H9 (cell line): ENCODE data around the gene IFITM1. TPM values are rescaled to one million over a fixed set of nuclear protein-coding genes. Genes with fewer than 3 reads are reported as not detected.

Source experiments
- DNase-seq: peaks from one replicate; pipeline ENCODE4 v3.0.0-alpha.2; 2017
- H2AFZ ChIP-seq: one replicate; pipeline ENCODE4 v1.6.1; 2013; ENCODE audit warnings: mild to moderate bottlenecking, low read length, control low read depth, moderate library complexity
- H2AK5ac ChIP-seq: 2 replicates; pipeline ENCODE4 v1.6.1; 2013; ENCODE audit warnings: low read length, control low read depth, mixed read lengths; ENCODE audit not compliant: insufficient read length
- H2BK120ac ChIP-seq: one replicate; pipeline ENCODE4 v1.6.1; 2013; ENCODE audit warnings: low read depth, mild to moderate bottlenecking, low read length, control low read depth, inconsistent platforms; ENCODE audit not compliant: poor library complexity, severe bottlenecking
- H2BK12ac ChIP-seq: 2 replicates; pipeline ENCODE4 v1.6.1; 2013; ENCODE audit warnings: low read length, control low read depth, mixed read lengths, low read depth; ENCODE audit not compliant: insufficient read length
- H2BK15ac ChIP-seq: 2 replicates; pipeline ENCODE4 v1.6.1; 2013; ENCODE audit warnings: low read depth, low read length, control low read depth
- H2BK20ac ChIP-seq: one replicate; pipeline ENCODE4 v1.6.1; 2013; ENCODE audit warnings: low read depth, mild to moderate bottlenecking, low read length, control low read depth, inconsistent platforms; ENCODE audit not compliant: poor library complexity, severe bottlenecking
- H2BK5ac ChIP-seq: 2 replicates; pipeline ENCODE4 v1.6.1; 2013; ENCODE audit warnings: low read length, control low read depth, mixed read lengths; ENCODE audit not compliant: insufficient read length
- H3K14ac ChIP-seq: 2 replicates; pipeline ENCODE4 v1.6.1; 2013; ENCODE audit warnings: low read length, control low read depth; ENCODE audit not compliant: insufficient read depth
- H3K18ac ChIP-seq: 2 replicates; pipeline ENCODE4 v1.6.1; 2013; ENCODE audit warnings: low read depth, mild to moderate bottlenecking, mixed read lengths, low read length, control low read depth; ENCODE audit not compliant: insufficient read length
- H3K23ac ChIP-seq: 2 replicates; pipeline ENCODE4 v1.6.1; 2013; ENCODE audit warnings: low read length, control low read depth, mixed read lengths, low read depth; ENCODE audit not compliant: insufficient read length
- H3K23me2 ChIP-seq: 2 replicates; pipeline ENCODE4 v1.6.1; 2013; ENCODE audit warnings: low read depth, mild to moderate bottlenecking, mixed read lengths, low read length, control low read depth; ENCODE audit not compliant: insufficient read length, poor library complexity, severe bottlenecking
- H3K27ac ChIP-seq: 2 replicates; pipeline ENCODE4 v1.5.1; 2013; ENCODE audit warnings: low read length, control low read depth, mixed read lengths, low read depth; ENCODE audit not compliant: insufficient read length
- H3K27me3 ChIP-seq: 2 replicates; pipeline ENCODE4 v1.6.1; 2013; ENCODE audit warnings: low read length, control low read depth, inconsistent platforms; ENCODE audit not compliant: insufficient read depth
- H3K4ac ChIP-seq: 2 replicates; pipeline ENCODE4 v1.6.1; 2013; ENCODE audit warnings: low read depth, mild to moderate bottlenecking, control low read depth, inconsistent platforms, low read length, moderate library complexity
- H3K4me1 ChIP-seq: 2 replicates; pipeline ENCODE4 v1.6.1; 2013; ENCODE audit warnings: low read length, control low read depth, inconsistent platforms; ENCODE audit not compliant: insufficient read depth
- H3K4me2 ChIP-seq: 2 replicates; pipeline ENCODE4 v1.6.1; 2013; ENCODE audit warnings: low read length, control low read depth, mixed read lengths; ENCODE audit not compliant: insufficient read length, insufficient read depth
- H3K56ac ChIP-seq: 2 replicates; pipeline ENCODE4 v1.6.1; 2013; ENCODE audit warnings: low read depth, mild to moderate bottlenecking, mixed read lengths, low read length, control low read depth; ENCODE audit not compliant: insufficient read length
- H3K79me1 ChIP-seq: 2 replicates; pipeline ENCODE4 v1.6.1; 2013; ENCODE audit warnings: low read depth, mild to moderate bottlenecking, moderate library complexity, low read length, control low read depth, inconsistent platforms; ENCODE audit not compliant: insufficient read depth, poor library complexity, severe bottlenecking
- H3K79me2 ChIP-seq: 2 replicates; pipeline ENCODE4 v1.6.1; 2013; ENCODE audit warnings: low read length, control low read depth, inconsistent platforms; ENCODE audit not compliant: insufficient read depth
- H3K9ac ChIP-seq: 2 replicates; pipeline ENCODE4 v1.6.1; 2013; ENCODE audit warnings: low read length, control low read depth, mixed read lengths; ENCODE audit not compliant: insufficient read length; ENCODE audit errors: extremely low read depth
- H3K9me3 ChIP-seq: one replicate; pipeline ENCODE4 v1.6.1; 2013; ENCODE audit warnings: low read depth, low read length, inconsistent platforms; ENCODE audit not compliant: control insufficient read depth
- H3T11ph ChIP-seq: one replicate; pipeline ENCODE4 v1.6.1; 2013; ENCODE audit warnings: mild to moderate bottlenecking, low read length, control low read depth, inconsistent platforms
- H4K20me1 ChIP-seq: one replicate; pipeline ENCODE4 v1.6.1; 2013; ENCODE audit not compliant: control insufficient read depth, insufficient read length, insufficient read depth
- H4K5ac ChIP-seq: 2 replicates; pipeline ENCODE4 v1.6.1; 2013; ENCODE audit warnings: low read depth, mild to moderate bottlenecking, mixed read lengths, low read length, control low read depth; ENCODE audit not compliant: insufficient read length
- H4K8ac ChIP-seq: replicated peaks from 2 replicates; pipeline ENCODE4 v1.6.1; 2013; ENCODE audit warnings: low read length, control low read depth, mixed read lengths, low read depth; ENCODE audit not compliant: insufficient read length
- H4K91ac ChIP-seq: 2 replicates; pipeline ENCODE4 v1.6.1; 2013; ENCODE audit warnings: low read depth, mild to moderate bottlenecking, moderate library complexity, mixed read lengths, low read length, control low read depth; ENCODE audit not compliant: insufficient read length
- H3K27ac Mint-ChIP-seq, 3 experiments: 2 replicates in 2 of 3; 3 replicates in 1 of 3; pipeline ENCODE4 v1.8.0; 2020 to 2021; ENCODE audit warnings: mixed read lengths in 3 of 3, mild to moderate bottlenecking in 1 of 3, moderate library complexity in 1 of 3
- H3K27me3 Mint-ChIP-seq: 2 replicates; pipeline ENCODE4 v1.8.0; 2021; ENCODE audit warnings: low read depth, mild to moderate bottlenecking, moderate library complexity, mixed read lengths
- H3K36me3 Mint-ChIP-seq, 3 experiments: 2 replicates in 2 of 3; 3 replicates in 1 of 3; pipeline ENCODE4 v1.8.0; 2020 to 2021; ENCODE audit warnings: low read depth in 3 of 3, mixed read lengths in 3 of 3; ENCODE audit not compliant: insufficient read depth in 1 of 3
- H3K4me1 Mint-ChIP-seq, 2 experiments: 2 replicates each; pipeline ENCODE4 v1.8.0; 2020; ENCODE audit warnings: mixed read lengths in 2 of 2
- H3K4me3 Mint-ChIP-seq, 2 experiments: 2 replicates in 1 of 2; 3 replicates in 1 of 2; pipeline ENCODE4 v1.8.0; 2020 to 2021; ENCODE audit warnings: mild to moderate bottlenecking in 2 of 2, mixed read lengths in 2 of 2, moderate library complexity in 1 of 2
- H3K9me3 Mint-ChIP-seq, 2 experiments: 2 replicates in 1 of 2; 3 replicates in 1 of 2; pipeline ENCODE4 v1.8.0; 2020; ENCODE audit warnings: mild to moderate bottlenecking in 2 of 2, mixed read lengths in 2 of 2, moderate library complexity in 1 of 2
- CTCF ChIP-seq: fragments of 200-600 bp; sonication (generic); conservative IDR thresholded peaks from 3 replicates; pipeline ENCODE4 v1.8.0; 2021; ENCODE audit warnings: antibody characterized with exemption, mild to moderate bottlenecking
- WGBS: extraction: QIAGEN DNeasy Blood & Tissue Kit; methylation state at CpG from one replicate; pipeline ENCODE4 v1.1.7; 2013; ENCODE audit warnings: missing lambda C conversion rate, low lambda C conversion rate, mixed read lengths; ENCODE audit not compliant: insufficient read length; ENCODE audit errors: extremely low coverage; 5-methylcytosine and 5-hydroxymethylcytosine counted together
- total RNA-seq: library from RNA; stranded (reverse); gene quantifications from 2 replicates; pipeline ENCODE4 v1.2.1, GENCODE V29; 2021

The IFITM1 gene
- total RNA-seq, 1 experiment from 2014 or later = 500 TPM

- H3K4me2 ChIP-seq = peak overlapping the region; percentile 14
- no peaks in the 10 kb centered on the region for H3K27me3 ChIP-seq
- H4K91ac ChIP-seq = no peak overlapping the region
- no peak overlapping the region for H3K27ac ChIP-seq
- TF ChIP-seq CTCF = peak; percentile 12; the same call in 1 of the 3 replicates
- WGBS = no CpG with 5 or more reads among the region's 21 CpGs
- no peaks in the 10 kb centered on the region for H4K20me1 ChIP-seq
- no peak overlapping the region for H2BK120ac ChIP-seq
- H3K23me2 ChIP-seq = no peaks in the 10 kb centered on the region
- H3K79me1 ChIP-seq = no peaks in the 10 kb centered on the region
- H3K4ac ChIP-seq = no peak overlapping the region; the same call in 1 of the 2 replicates
- H3T11ph ChIP-seq = no peak overlapping the region
- no peak overlapping the region for H2BK15ac ChIP-seq
- H2AK5ac ChIP-seq = no peak overlapping the region
- H2BK5ac ChIP-seq = no peak overlapping the region
- H3K27me3 Mint-ChIP-seq = peaks cover 13% of the 10 kb centered on the region
- peak overlapping the region; percentile 14 to 30; a peak in 3 of 5 replicates for H3K4me3 Mint-ChIP-seq
- H3K4me1 ChIP-seq = peaks cover 6% of the 10 kb centered on the region
- H3K4me1 Mint-ChIP-seq = peaks cover 26 to 28% of the 10 kb centered on the region in 2 experiments
- H3K36me3 Mint-ChIP-seq = peaks cover 0 to 6% (median 3%) of the 10 kb centered on the region in 3 experiments; a peak in 4 of 7 replicates
- H3K56ac ChIP-seq = no peak overlapping the region
- H3K27ac Mint-ChIP-seq = peak overlapping the region; percentile 25 to 52 (median 37); a peak in 5 of 7 replicates
- H2BK20ac ChIP-seq = no peak overlapping the region
- H4K5ac ChIP-seq = no peak overlapping the region
- H4K8ac ChIP-seq = no peak overlapping the region
- H3K79me2 ChIP-seq = no peaks in the 10 kb centered on the region
- peak overlapping the region; percentile 6 for H3K9ac ChIP-seq
- peak; percentile 10 for DNase-seq
- no peak overlapping the region for H3K23ac ChIP-seq
- H2AFZ ChIP-seq = peak overlapping the region; percentile 24
- H3K18ac ChIP-seq = peak overlapping the region; percentile 61
- peaks cover 20 to 25% of the 10 kb centered on the region in 2 experiments for H3K9me3 Mint-ChIP-seq
- H3K9me3 ChIP-seq = no peaks in the 10 kb centered on the region
- no peak overlapping the region for H2BK12ac ChIP-seq
- no peak overlapping the region for H3K14ac ChIP-seq
Measured at GRCh38 chr11:269146-269890, 44.5 kb upstream of the IFITM1 start.
